SKM-1 (cell line): ENCODE results near the gene SFSWAP.
A peak's percentile ranks its signal among the peaks of the same experiment; 100 is the strongest.
"Not testable (repeated sequence)": the region's sequence is repeated elsewhere in the genome, so short reads cannot be mapped to it uniquely, and the experiment has no call there.

Experiments
- DNase-seq: peaks from one replicate; lab custom pipeline; 2025; ENCODE audit not compliant: unreplicated experiment; lab: John Stamatoyannopoulos, UW

SFSWAP gene

GRCh38 chr12:131710464-131711457, at the start of gene SFSWAP:
TSS of gene SFSWAP (plus strand) at chr12:131711090. CDS start at chr12:131711230, 140 bp downstream.
- peak; percentile 9 for DNase-seq

- not testable (repeated sequence) for DNase-seq
Observed at GRCh38 chr12:131661170-131661985, 49.5 kb upstream of the SFSWAP start.

- not testable (repeated sequence) for DNase-seq
Observed at GRCh38 chr12:131661986-131662288, 49.0 kb upstream of the SFSWAP start.

GRCh38 chr12:131662346-131662745, 48.5 kb upstream of the SFSWAP start:
- DNase-seq: not testable (repeated sequence)

- DNase-seq: not testable (repeated sequence)
Observed at GRCh38 chr12:131665666-131666065, 45.2 kb upstream of the SFSWAP start.

DNA sequence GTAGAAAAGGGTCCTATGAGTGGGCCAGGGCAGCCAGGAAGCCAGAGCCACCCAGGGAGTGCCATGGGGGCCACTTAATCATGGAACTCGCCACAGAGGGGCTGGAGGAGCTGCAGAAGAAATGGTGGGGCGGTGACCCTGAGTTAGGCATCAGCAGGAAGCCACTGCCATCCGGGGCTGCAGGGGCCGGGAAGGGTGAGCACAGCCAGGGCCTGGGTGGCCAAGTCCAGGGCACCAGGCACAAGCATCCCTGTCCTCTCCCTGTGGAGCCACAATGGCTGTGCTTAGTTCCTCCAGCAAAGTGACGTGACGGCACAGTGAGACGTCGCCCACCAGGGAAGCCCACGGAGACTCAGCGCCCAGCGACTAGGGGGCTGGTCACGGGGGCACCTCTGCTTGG, 44.4 kb upstream of the SFSWAP start:
- DNase-seq: not testable (repeated sequence)

GRCh38 chr12:131666978-131667601, 43.8 kb upstream of the SFSWAP start:
- not testable (repeated sequence) for DNase-seq

DNA sequence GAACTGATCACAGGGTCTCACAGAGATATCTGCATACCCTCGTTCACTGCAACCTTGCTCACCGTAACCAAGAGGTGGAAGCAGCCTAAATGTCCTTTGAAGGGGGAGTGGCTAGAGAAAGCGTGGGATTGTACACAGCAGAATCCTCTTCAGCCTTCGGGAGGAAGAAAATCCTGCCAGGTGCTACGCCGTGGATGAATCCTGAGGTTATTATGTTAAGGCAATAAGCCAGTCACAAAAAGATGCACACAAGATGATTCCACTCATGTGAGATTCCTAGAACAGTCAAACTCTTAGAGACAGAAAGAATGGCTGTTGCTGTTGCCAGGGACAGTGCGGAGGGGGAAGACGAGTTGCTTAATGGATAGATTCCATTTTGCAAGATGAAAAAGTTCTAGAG, 39.6 kb upstream of the SFSWAP start:
- no peak for DNase-seq

- no peak for DNase-seq
Observed at GRCh38 chr12:131671871-131672270, 39.0 kb upstream of the SFSWAP start.

DNA sequence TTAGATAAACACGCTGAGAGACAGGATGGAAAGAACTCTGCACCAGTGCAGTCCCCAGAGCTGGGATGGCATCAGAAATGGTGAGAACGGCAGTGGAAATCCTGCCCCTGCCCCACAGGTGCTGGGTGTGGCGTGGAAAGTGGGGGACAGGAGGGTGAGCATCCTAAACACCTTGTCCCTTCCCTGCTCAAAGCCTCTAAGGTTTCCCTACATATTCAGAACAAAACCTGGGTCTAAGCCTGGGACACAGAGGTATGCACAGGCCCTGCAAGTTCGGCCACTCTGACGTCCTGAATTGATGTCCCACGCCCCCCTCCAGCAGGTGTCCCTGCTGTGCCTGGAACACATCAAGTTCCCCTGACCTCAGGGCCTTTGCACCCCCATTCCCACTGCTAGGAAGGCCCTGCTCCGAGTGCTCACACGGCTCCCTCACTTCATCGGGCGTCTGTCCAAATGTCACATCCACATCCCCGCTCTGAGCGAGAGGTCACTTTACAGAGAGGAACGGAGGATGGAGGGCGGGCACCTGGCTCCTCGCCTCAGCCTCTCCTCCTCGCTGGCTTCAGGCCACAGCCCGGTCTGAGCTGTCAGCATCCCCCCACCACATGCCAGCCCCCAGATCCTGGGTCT, 38.5 kb upstream of the SFSWAP start:
- DNase-seq: no peak

- no peak for DNase-seq
Observed at GRCh38 chr12:131672941-131673887, 37.7 kb upstream of the SFSWAP start.

GRCh38 chr12:131673888-131674257, 37.0 kb upstream of the SFSWAP start:
- DNase-seq: no peak

DNA sequence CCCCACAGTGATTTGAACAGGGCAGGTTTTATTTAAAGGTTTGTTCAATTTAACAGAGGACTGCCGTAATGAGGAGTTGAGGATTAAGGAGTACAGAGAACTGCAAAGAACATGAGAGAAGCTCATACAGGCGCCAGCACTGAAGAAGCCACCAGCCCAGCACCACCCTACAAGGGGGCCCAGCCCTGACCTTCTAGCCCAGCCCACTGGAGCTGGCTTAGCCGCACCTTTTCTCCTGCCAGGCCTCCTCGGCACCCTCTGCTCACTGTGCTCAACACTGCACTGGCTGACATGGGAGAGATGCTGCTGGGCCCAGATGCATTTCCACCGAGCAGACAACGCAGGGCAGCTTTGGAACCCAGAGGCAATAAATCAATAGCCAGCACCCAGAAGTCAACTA, 36.5 kb upstream of the SFSWAP start:
- DNase-seq: no peak

DNA sequence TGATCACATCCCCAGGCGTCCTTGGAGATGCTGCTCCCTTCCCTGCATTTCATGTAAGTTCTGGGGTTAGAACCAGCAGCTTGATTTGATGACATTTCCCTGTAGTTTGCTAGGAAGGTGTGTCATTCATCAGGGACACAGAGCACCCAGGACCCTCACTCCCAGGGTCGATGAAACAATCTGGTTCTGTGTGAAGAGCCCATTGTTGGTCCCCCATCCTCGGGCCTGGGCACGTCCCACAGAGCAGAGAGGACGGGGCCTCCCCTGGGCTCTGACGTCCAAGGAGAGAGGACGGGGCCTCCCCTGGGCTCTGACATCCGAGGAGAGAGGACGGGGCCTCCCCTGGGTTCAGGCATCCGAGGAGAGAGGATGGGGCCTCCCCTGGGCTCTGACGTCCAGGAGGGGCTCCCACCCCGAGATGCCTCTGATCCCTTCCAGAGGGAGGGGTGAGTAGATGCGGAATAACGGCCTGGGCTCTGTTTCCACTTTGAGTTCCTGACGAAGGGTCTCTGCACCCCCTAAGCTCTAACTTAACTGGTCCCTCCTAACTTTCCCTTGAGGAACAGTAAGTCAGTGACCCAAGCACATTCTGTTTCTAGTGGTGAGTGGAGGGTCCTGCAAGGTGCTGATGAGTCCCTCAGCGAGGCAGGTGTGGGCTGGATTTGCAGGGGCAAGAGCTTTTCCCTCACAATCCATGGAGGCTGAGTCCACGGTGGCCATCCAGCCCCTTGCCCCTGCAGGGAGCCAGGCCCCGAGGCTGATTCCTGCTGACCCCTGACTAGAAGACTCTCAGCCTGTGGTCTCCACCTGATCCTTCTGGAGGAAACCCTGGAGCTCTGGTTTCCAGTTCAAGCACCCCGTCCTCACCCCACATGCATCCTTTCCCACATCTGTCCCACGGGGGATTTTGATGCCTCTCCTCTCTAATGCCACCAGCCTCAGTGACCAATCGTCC, 35.5 kb upstream of the SFSWAP start:
- DNase-seq: no peak

DNA sequence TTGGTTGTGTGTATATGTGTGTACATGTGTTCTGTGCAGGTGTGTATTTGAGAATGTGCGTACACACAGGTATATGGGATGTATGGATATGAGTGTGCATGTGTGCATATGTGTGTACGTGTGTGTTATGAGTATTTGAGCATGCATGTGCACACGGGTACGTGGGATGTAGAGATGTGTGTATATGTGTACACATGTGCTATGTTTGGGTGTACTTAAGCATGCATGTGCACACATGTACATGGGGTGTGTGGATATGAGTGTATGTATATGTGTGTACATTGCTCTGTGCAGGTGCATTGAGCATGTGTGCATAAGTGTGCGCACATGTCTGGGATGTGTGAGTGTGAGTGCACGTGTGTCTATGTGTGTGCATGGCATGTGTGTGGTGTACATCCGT, 34.3 kb upstream of the SFSWAP start:
- DNase-seq: no peak

GRCh38 chr12:131677067-131677466, 33.8 kb upstream of the SFSWAP start:
- not testable (repeated sequence) for DNase-seq

GRCh38 chr12:131677699-131678098, 33.2 kb upstream of the SFSWAP start:
- no peak for DNase-seq

DNA sequence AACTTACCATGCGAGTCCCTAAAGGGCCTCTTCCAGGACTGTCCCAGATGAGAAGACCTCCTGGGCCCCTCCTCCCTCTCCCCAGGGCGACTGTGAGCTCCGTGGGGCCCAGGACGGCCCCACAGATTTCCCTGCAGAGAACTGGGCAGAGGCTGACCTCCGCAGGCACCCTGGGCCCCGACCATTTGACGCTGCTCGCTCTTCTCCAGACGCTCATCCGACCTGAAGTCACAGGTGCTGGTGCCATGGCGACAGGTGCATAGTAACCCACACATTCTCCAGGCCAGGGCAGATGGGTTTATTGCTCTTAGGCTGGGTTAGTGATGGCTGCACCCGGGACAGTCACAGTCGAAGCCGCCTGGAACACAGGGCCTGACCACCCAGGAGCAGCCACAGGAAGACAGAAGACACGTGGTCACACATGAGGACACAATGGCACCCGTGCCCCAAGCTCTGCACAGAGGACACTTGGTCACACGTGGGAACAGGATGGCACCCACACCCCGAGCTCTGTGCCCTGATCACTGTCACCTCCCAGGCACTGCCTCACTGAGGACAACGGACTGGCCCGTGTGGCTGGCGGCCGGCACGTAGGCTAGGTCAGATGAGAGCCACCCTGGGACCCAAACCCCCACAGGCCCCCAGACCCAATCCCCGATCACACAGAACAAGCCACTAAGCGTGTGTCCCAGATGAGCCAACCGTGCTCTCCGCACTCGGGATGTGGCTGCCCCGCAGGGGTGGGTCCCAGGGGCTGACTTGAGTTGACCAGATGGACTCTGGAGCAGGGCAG, 32.3 kb upstream of the SFSWAP start:
- DNase-seq: not testable (repeated sequence)
